NCI-H774 (cell line): Measurements from ENCODE around the gene IL4R.

ENCODE experiments used
- DNase-seq: peaks from one replicate; lab custom pipeline; 2025; lab: John Stamatoyannopoulos, UW

Gene IL4R

GRCh38 chr16:27315333-27316037, 1.7 kb downstream of the IL4R start:
- no peak for DNase-seq

- no peak for DNase-seq
Measured at GRCh38 chr16:27316038-27316680, 2.4 kb downstream of the IL4R start.

GRCh38 chr16:27317320-27317719, 3.5 kb downstream of the IL4R start:
- DNase-seq: no peak

- DNase-seq: no peak
Measured at GRCh38 chr16:27317738-27318391, 4.1 kb downstream of the IL4R start.

GRCh38 chr16:27318392-27319256, 4.8 kb downstream of the IL4R start:
- no peak for DNase-seq

- DNase-seq: no peak
Measured at GRCh38 chr16:27319257-27319965, 5.6 kb downstream of the IL4R start.

GRCh38 chr16:27320261-27321012, 6.7 kb downstream of the IL4R start:
- no peak for DNase-seq

GRCh38 chr16:27321013-27321915, 7.5 kb downstream of the IL4R start:
- no peak for DNase-seq

GRCh38 chr16:27322858-27323780, 9.3 kb downstream of the IL4R start:
- no peak for DNase-seq

- no peak for DNase-seq
Measured at GRCh38 chr16:27323781-27324561, 10.2 kb downstream of the IL4R start.

- DNase-seq: no peak
Measured at GRCh38 chr16:27324851-27325301, 11.1 kb downstream of the IL4R start.

- DNase-seq: no peak
Measured at GRCh38 chr16:27325736-27326135, 12.0 kb downstream of the IL4R start.

- DNase-seq: no peak
Measured at GRCh38 chr16:27326251-27326650, 12.5 kb downstream of the IL4R start.

- no peak for DNase-seq
Measured at GRCh38 chr16:27326738-27327585, 13.2 kb downstream of the IL4R start.

GRCh38 chr16:27327586-27327915, 13.8 kb downstream of the IL4R start:
- no peak for DNase-seq

GRCh38 chr16:27328937-27329336, 15.2 kb downstream of the IL4R start:
- DNase-seq: no peak
